ENCODE data around the gene MTCL1. TPM values are rescaled to one million over a fixed set of nuclear protein-coding genes. Genes with fewer than 3 reads are reported as not detected.

Gene MTCL1
- total and polyA plus RNA-seq, 2 of the 8 experiments (the other 6 are each of a cell fraction or from before 2014, with no cell fraction given), result 16.6 to 60.8 TPM

DNA sequence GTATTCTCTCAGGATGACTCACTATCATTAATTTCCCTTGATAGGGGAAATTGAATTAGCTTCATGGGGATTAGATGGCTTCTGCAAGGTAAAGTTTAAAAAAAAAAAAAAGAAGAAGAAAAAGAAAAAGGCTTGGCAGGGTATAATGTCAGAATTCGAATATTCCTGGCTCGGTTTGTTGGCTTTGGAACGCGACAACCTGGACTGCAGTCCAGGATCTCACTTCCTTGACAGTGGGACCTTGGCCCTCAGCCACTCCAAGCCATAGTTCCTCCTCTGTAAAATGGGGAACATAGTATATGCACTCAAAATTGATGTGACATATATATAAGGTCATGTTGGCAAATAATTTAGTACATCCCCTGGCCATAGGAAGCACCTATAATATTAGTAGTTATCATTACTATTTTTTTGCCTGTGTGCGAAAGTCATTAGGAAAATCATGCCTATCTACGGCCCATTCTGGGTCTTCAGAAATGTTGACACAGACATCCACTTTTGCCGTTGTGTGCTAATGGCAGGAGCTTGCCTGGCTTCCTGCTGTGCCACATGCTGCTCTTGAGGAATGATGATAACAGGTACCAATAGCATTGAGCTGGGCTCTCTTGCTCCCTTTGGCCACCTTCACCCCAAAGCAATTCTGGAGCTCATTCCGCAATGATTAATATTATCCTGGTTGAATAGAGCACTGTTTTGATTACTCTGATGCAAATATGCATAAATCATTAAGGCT, 97.9 kb downstream of the MTCL1 start:
- 78% methylated on average over 8 of the region's 8 CpGs; no CpG with 5 or more reads in 1 of the 2 experiments for WGBS, 2 experiments (ENCODE audit: extremely low coverage in 1 of 2, insufficient coverage in 1 of 2, insufficient read length in 1 of 2, insufficient replicate concordance in 2 of 2, low coverage in 1 of 2, low lambda C conversion rate in 2 of 2, missing lambda C conversion rate in 1 of 2)
- Histone ChIP-seq H4K5ac (ENCODE audit: insufficient read length, low read depth, low read length) (no peak overlapping the region), H2BK12ac (ENCODE audit: low read depth, low read length) (no peak overlapping the region), H2BK20ac (ENCODE audit: low read length) (no peak overlapping the region), H3K23ac (ENCODE audit: insufficient read length) (no peak overlapping the region), H3K27ac (ENCODE audit: low read depth, low read length) (no peak overlapping the region), H3K4me3 (ENCODE audit: extremely low read depth in 1 of 4, insufficient read depth in 2 of 4, low read depth in 3 of 4, low read length in 4 of 4) (no peak overlapping the region), H3K4me2 (ENCODE audit: insufficient read depth in 1 of 2, low read depth in 2 of 2, low read length in 2 of 2) (no peak overlapping the region), H2BK5ac (ENCODE audit: low read depth, low read length) (no peak overlapping the region), H3K4me1 (replicated peaks in 1 of 4; ENCODE audit: control insufficient read depth in 3 of 4, insufficient read depth in 4 of 4, low read length in 3 of 4) (peaks cover 5 to 12% (median 8%) of the 10 kb centered on the region in 4 experiments; a peak in 6 of 7 replicates), H3K18ac (ENCODE audit: extremely low read depth, low read length) (no peak overlapping the region), H3K27me3 (replicated peaks in 1 of 4; ENCODE audit: control insufficient read depth in 3 of 4, extremely low read depth in 1 of 4, insufficient read depth in 3 of 4, low read length in 3 of 4) (no peaks in the 10 kb centered on the region), H3K14ac (ENCODE audit: insufficient read length) (no peak overlapping the region), H3K79me2 (ENCODE audit: control insufficient read depth in 1 of 2, insufficient read depth in 2 of 2, low read length in 2 of 2) (no peaks in the 10 kb centered on the region), H3K79me1 (ENCODE audit: low read depth, low read length) (no peaks in the 10 kb centered on the region), H4K91ac (replicated peaks; ENCODE audit: insufficient read length, low read length) (no peak overlapping the region), H3K4ac (replicated peaks; ENCODE audit: insufficient read length, low read depth, low read length) (no peak overlapping the region), H4K20me1 (replicated peaks in 1 of 2; ENCODE audit: control insufficient read depth in 1 of 2, insufficient read depth in 2 of 2, low read length in 2 of 2) (no peaks in the 10 kb centered on the region), H2BK15ac (ENCODE audit: low read length) (no peak overlapping the region), H3K36me3 (ENCODE audit: control insufficient read depth in 2 of 4, insufficient read depth in 4 of 4, low read length in 3 of 4) (peaks cover 0 to 17% (median 8%) of the 10 kb centered on the region in 4 experiments; a peak in 6 of 8 replicates), H3K9ac (replicated peaks in 1 of 4; ENCODE audit: extremely low read depth in 1 of 4, low read depth in 3 of 4, low read length in 3 of 4) (no peak overlapping the region), H3K56ac (replicated peaks; ENCODE audit: insufficient read length, low read depth, low read length) (no peak overlapping the region), H2AFZ (ENCODE audit: low read length) (no peak overlapping the region), H2AK5ac (ENCODE audit: low read depth, low read length) (no peak overlapping the region), H3K9me3 (ENCODE audit: insufficient read depth in 2 of 2, low read depth in 1 of 2, low read length in 1 of 2) (no peaks in the 10 kb centered on the region), H4K8ac (ENCODE audit: extremely low read depth, insufficient read depth, low read length) (no peak overlapping the region), H2BK120ac (replicated peaks; ENCODE audit: low read depth, low read length) (no peak overlapping the region), H3K23me2 (ENCODE audit: low read depth, low read length) (no peaks in the 10 kb centered on the region)
- no peak for FAIRE-seq
- TF ChIP-seq ZNF274 (IDR thresholded peaks at IDR 0.05; ENCODE audit: borderline replicate concordance, extremely low read depth, low read length) (no peak), TBP (IDR thresholded peaks at IDR 0.05; ENCODE audit: low read depth, low read length) (no peak)
- ChIA-PET CTCF (ENCODE audit: partially characterized antibody) (interaction anchor here (1.8 to 4.5 kb wide), 2 partner anchors 13 to 16 kb away, joined by 4 to 17 read pairs; no protein-coding TSS in a partner anchor), POLR2A (ENCODE audit: partially characterized antibody) (no interaction called here)
- no peak for DNase-seq (ENCODE audit: low read depth in 1 of 2, low spot score in 2 of 2)
